AG04450 (cell line): ENCODE measurements around the gene KRT4. TPM values are rescaled to one million over a fixed set of nuclear protein-coding genes. Genes with fewer than 3 reads are reported as not detected.
"Not testable (repeated sequence)": the region's sequence is repeated elsewhere in the genome, so short reads cannot be mapped to it uniquely, and the experiment has no call there.

Source experiments
- CTCF ChIA-PET: fragments of 300-600, 350-600 bp; formaldehyde crosslinking; extraction: SDS; loops from one replicate; lab custom pipeline; 2022; ENCODE audit warnings: antibody characterized with exemption, inconsistent platforms; lab: Charles Lee
- POLR2A ChIA-PET: fragments of 350-600 bp; formaldehyde crosslinking; extraction: SDS; loops from one replicate; lab custom pipeline; 2021; ENCODE audit warnings: antibody characterized with exemption, inconsistent platforms; lab: Yijun Ruan, JAX
- DNase-seq: peaks from one replicate; pipeline ENCODE4 v3.0.0-alpha.2; 2011; ENCODE audit warnings: low read depth, low spot score
- H3K27ac ChIP-seq: one replicate; pipeline ENCODE4 v1.5.1; 2012; ENCODE audit warnings: low read depth, low read length, control low read depth
- H3K27me3 ChIP-seq: one replicate; pipeline ENCODE4 v1.6.0; 2012; ENCODE audit warnings: low read length; ENCODE audit not compliant: control insufficient read depth, insufficient read depth
- H3K4me3 ChIP-seq: 2 replicates; pipeline ENCODE4 v1.5.1; 2011; ENCODE audit warnings: mild to moderate bottlenecking, low read depth, low read length, control low read depth
- H3K9me3 ChIP-seq: 2 replicates; pipeline ENCODE4 v1.5.1; 2012; ENCODE audit warnings: low read length; ENCODE audit not compliant: control insufficient read depth, insufficient read depth
- polyA plus RNA-seq: library from polyadenylated mRNA; depleted of rRNA; stranded (reverse); fragments of >200 nt; gene quantifications from 2 replicates; pipeline ENCODE4 v1.2.3, GENCODE V29; 2011
- TF ChIP-seq, protein P1 (sequence below): IDR thresholded peaks from 2 replicates; pipeline ENCODE4 v1.5.1; 2011; ENCODE audit warnings: low read depth, low read length, control low read depth, inconsistent platforms

Gene KRT4
- polyA plus RNA-seq, 1 experiment = 0.16 TPM

DNA sequence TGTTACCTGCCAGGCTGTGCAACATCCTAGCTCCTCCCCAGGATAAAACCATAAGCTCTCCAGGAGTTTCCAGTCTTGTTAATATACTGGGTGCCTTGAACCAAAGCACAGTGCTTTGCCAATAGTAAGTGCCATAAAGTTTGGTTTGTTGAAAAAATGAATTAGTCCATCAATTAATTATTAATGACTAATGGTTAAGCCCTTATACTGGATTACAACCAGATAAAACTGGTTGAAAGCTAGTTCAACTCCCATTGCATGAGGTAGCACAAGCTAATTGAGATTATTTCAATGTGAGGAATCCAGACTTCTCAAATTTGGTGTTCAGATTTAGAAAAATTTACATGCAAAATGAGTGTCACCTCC lies 16.4 kb downstream of the KRT4 start:
- no peaks in the 10 kb centered on the region; the same call in 1 of the 2 replicates for H3K9me3 ChIP-seq
- TF ChIP-seq, protein P1, sequence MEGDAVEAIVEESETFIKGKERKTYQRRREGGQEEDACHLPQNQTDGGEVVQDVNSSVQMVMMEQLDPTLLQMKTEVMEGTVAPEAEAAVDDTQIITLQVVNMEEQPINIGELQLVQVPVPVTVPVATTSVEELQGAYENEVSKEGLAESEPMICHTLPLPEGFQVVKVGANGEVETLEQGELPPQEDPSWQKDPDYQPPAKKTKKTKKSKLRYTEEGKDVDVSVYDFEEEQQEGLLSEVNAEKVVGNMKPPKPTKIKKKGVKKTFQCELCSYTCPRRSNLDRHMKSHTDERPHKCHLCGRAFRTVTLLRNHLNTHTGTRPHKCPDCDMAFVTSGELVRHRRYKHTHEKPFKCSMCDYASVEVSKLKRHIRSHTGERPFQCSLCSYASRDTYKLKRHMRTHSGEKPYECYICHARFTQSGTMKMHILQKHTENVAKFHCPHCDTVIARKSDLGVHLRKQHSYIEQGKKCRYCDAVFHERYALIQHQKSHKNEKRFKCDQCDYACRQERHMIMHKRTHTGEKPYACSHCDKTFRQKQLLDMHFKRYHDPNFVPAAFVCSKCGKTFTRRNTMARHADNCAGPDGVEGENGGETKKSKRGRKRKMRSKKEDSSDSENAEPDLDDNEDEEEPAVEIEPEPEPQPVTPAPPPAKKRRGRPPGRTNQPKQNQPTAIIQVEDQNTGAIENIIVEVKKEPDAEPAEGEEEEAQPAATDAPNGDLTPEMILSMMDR = no peak
- no peak overlapping the region for H3K4me3 ChIP-seq
- peaks cover 3% of the 10 kb centered on the region for H3K27me3 ChIP-seq
- H3K27ac ChIP-seq = no peak overlapping the region
- no peak for DNase-seq
- POLR2A ChIA-PET = no interaction called here
- CTCF ChIA-PET = interaction anchor here (1.2 kb wide), 1 partner anchor 68 kb away, joined by 4 read pairs; no protein-coding TSS in a partner anchor

DNA sequence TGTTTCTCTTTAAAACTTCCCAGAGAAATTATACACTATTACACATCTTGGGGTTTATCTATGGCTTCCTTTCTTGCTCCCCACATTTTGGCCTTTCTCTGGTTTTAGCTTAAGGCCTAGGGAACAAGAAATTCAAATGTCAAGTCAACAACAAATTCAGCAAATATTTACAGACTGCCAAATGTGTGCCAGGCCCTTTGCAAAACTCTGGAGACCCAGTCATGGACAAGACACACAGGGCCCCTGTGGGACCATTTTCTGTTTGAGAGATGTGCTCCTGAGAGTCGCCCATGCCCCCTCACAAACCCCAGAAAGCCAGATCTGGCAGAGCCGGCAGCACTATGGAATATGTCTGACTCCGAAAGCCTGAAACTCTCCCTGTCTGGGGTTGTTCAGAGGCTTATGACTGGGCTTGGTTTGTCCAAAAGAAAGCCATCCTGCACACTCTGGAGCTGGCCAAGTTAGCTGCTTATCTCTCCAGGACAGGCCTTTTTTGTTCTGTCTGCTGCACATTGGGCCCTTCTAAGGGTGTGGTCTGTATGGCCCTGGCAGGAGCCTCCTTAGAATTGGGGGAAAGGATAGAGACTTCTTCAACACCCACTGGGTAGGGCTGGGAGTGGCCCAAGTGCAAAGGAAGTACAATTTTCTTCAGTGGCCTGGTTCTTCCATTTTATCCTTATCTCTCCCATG lies 16.9 kb downstream of the KRT4 start:
- TF ChIP-seq, protein P1 = no peak
- peaks cover 3% of the 10 kb centered on the region for H3K27me3 ChIP-seq
- ChIA-PET POLR2A (no interaction called here), CTCF (no interaction called here)
- no peak for DNase-seq
- no peaks in the 10 kb centered on the region; the same call in 1 of the 2 replicates for H3K9me3 ChIP-seq
- H3K4me3 ChIP-seq = no peak overlapping the region
- no peak overlapping the region for H3K27ac ChIP-seq

DNA sequence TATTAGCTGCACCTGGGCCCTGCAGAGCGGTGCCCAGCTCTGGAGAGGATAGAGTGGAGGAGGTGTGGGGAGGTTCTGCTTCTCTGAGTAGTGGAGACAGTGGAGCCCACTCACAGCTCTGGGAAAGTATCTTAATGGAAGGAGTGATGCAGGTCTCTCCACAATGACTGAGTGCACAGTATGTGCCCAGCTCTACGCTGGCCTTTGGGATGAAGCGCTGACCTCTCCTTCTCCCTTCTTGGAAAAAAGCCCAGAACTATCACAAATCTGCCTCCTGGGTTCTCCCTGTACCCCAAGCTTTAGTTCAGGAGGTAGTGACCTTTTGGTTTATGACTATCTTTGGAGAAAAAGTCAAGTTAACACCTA lies 17.5 kb downstream of the KRT4 start:
- TF ChIP-seq, protein P1 = no peak
- no peaks in the 10 kb centered on the region; the same call in 1 of the 2 replicates for H3K9me3 ChIP-seq
- no peak overlapping the region for H3K4me3 ChIP-seq
- no peak overlapping the region for H3K27ac ChIP-seq
- ChIA-PET CTCF (no interaction called here), POLR2A (no interaction called here)
- peaks cover 3% of the 10 kb centered on the region for H3K27me3 ChIP-seq
- DNase-seq = no peak

DNA sequence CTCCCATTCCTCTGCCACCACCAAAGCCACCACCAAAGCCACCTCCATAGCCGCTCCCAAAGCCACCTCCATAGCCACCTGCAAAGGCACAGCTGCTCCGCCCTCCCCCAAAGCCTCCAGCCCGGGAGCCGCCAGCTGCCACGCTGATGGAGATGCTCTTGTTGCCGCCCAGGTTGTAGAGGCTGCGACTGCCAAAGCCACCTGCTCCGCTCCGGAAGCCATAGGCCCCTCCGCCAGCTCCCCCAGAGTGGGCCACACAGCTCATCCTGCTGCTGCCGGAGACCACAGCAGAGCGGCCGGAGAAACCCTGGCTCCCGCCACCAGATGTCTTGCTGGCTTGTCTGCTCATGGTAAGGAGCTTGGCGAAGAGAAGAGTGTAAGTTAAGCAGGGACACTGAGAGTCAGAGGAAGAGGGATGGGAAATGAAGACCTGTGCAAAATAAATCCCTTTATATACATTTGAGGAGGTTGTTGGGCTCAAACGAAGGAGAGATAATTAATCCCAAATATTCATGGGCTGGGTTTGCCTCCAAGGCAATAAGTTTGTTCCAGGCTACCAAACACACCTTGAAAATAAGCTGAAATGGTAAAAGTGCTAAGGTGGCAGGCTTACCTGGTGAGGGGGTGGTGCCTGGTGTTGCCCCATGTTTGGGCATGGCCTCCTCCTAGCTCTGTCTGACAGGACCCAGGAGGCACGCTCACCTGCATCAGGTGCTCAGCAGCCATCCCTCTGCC lies 18.1 kb downstream of the KRT4 start, which contains the start of gene KRT3:
KRT3 (minus strand) TSS at position 424 of the 735 bp plus-strand sequence; CDS start at position 349, 75 bp downstream.
- TF ChIP-seq, protein P1 = no peak
- Histone ChIP-seq H3K9me3 (no peaks in the 10 kb centered on the region; the same call in 1 of the 2 replicates), H3K27ac (no peak within 1 kb of the TSS), H3K4me3 (no peak within 1 kb of the TSS), H3K27me3 (peaks cover 5% of the 10 kb centered on the region)
- ChIA-PET POLR2A (no interaction called here), CTCF (no interaction called here)
- no peak for DNase-seq

DNA sequence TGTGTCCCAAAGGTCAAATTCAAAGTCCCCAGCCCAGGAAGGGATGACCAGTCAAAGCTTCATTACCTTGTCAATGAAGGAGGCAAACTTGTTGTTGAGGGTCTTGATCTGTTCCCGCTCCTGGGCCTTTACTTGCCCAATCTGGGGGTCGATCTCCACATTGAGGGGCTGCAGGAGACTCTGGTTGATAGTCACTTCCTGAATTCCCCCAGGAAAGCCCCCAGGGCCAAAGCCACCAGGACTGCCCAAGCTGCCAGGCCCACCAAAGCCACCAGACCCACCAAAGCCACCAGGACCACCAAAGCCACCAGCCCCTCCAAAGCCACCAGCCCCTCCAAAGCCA lies 18.6 kb downstream of the KRT4 start:
- CTCF ChIA-PET, H3K4me3 ChIP-seq, POLR2A ChIA-PET, H3K27me3 ChIP-seq, H3K27ac ChIP-seq, DNase-seq, H3K9me3 ChIP-seq: not testable (repeated sequence)
